Neural crest cell (in vitro differentiated cells): ENCODE results near the gene GOLGA1. TPM values are rescaled to one million over a fixed set of nuclear protein-coding genes. Genes with fewer than 3 reads are reported as not detected.
"Not testable (repeated sequence)": the region's sequence is repeated elsewhere in the genome, so short reads cannot be mapped to it uniquely, and the experiment has no call there.

Experiments used
- DNase-seq: peaks from one replicate; pipeline ENCODE4 v3.0.0; 2021; ENCODE audit warnings: low read depth, mixed read lengths, low spot score
- H3K27ac Mint-ChIP-seq: one replicate; pipeline ENCODE4 v1.8.0; 2021; ENCODE audit warnings: mild to moderate bottlenecking, mixed read lengths; ENCODE audit not compliant: unreplicated experiment
- H3K27me3 Mint-ChIP-seq: 2 replicates; pipeline ENCODE4 v1.8.0; 2021; ENCODE audit warnings: low read depth, mild to moderate bottlenecking, mixed read lengths
- H3K36me3 Mint-ChIP-seq: 2 replicates; pipeline ENCODE4 v1.8.0; 2021; ENCODE audit warnings: low read depth, mild to moderate bottlenecking, mixed read lengths
- H3K4me1 Mint-ChIP-seq: 2 replicates; pipeline ENCODE4 v1.8.0; 2021; ENCODE audit warnings: mixed read lengths
- H3K4me3 Mint-ChIP-seq: one replicate; pipeline ENCODE4 v1.8.0; 2021; ENCODE audit warnings: mild to moderate bottlenecking, mixed read lengths
- H3K9me3 Mint-ChIP-seq: 2 replicates; pipeline ENCODE4 v1.8.0; 2021; ENCODE audit warnings: mixed read lengths
- total RNA-seq: library from RNA; stranded (reverse); gene quantifications from 2 replicates; pipeline ENCODE4 v1.2.1, GENCODE V29; 2021
- TF ChIP-seq, protein P1 (sequence below): fragments of 200-600 bp; sonication (generic); conservative IDR thresholded peaks from 2 replicates; pipeline ENCODE4 v1.5.0; 2021; ENCODE audit warnings: antibody characterized with exemption, mild to moderate bottlenecking

GOLGA1 gene
- total RNA-seq, 1 donor from 2014 or later = 15.9 TPM

DNA sequence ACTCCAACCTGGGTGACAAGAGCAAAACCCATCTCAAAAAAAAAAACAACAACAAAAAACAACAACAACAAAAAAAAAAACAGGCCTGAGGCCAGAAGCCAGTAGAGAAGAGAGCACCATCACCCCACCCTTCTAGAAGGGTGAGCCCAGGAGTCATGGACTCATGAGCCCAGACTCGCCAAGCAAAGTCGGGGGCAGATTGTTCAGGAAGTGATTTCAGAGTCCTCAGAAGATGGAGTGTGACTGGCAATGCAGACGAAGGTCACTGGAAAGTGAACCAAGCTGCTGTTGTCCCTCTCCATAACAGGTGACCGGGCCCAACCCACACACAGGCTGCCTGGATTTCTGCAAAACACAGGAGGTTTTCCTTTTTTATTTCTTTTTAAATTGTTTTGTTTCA lies 96.6 kb downstream of the GOLGA1 start:
- no peaks in the 10 kb centered on the region for H3K9me3 Mint-ChIP-seq
- H3K27me3 Mint-ChIP-seq = no peaks in the 10 kb centered on the region
- H3K4me3 Mint-ChIP-seq = no peak overlapping the region
- no peak for DNase-seq
- no peaks in the 10 kb centered on the region for H3K4me1 Mint-ChIP-seq
- no peak overlapping the region for H3K27ac Mint-ChIP-seq
- H3K36me3 Mint-ChIP-seq = no peaks in the 10 kb centered on the region
- TF ChIP-seq, protein P1, sequence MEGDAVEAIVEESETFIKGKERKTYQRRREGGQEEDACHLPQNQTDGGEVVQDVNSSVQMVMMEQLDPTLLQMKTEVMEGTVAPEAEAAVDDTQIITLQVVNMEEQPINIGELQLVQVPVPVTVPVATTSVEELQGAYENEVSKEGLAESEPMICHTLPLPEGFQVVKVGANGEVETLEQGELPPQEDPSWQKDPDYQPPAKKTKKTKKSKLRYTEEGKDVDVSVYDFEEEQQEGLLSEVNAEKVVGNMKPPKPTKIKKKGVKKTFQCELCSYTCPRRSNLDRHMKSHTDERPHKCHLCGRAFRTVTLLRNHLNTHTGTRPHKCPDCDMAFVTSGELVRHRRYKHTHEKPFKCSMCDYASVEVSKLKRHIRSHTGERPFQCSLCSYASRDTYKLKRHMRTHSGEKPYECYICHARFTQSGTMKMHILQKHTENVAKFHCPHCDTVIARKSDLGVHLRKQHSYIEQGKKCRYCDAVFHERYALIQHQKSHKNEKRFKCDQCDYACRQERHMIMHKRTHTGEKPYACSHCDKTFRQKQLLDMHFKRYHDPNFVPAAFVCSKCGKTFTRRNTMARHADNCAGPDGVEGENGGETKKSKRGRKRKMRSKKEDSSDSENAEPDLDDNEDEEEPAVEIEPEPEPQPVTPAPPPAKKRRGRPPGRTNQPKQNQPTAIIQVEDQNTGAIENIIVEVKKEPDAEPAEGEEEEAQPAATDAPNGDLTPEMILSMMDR = no peak

- no peaks in the 10 kb centered on the region for H3K9me3 Mint-ChIP-seq
- H3K4me3 Mint-ChIP-seq = no peak overlapping the region
- no peaks in the 10 kb centered on the region for H3K4me1 Mint-ChIP-seq
- no peaks in the 10 kb centered on the region for H3K27me3 Mint-ChIP-seq
- H3K27ac Mint-ChIP-seq = no peak overlapping the region
- no peaks in the 10 kb centered on the region for H3K36me3 Mint-ChIP-seq
- DNase-seq = no peak
- TF ChIP-seq, protein P1 = no peak
These were observed 97.3 kb downstream of the GOLGA1 start for GRCh38 chr9:124843456-124844034.

DNA sequence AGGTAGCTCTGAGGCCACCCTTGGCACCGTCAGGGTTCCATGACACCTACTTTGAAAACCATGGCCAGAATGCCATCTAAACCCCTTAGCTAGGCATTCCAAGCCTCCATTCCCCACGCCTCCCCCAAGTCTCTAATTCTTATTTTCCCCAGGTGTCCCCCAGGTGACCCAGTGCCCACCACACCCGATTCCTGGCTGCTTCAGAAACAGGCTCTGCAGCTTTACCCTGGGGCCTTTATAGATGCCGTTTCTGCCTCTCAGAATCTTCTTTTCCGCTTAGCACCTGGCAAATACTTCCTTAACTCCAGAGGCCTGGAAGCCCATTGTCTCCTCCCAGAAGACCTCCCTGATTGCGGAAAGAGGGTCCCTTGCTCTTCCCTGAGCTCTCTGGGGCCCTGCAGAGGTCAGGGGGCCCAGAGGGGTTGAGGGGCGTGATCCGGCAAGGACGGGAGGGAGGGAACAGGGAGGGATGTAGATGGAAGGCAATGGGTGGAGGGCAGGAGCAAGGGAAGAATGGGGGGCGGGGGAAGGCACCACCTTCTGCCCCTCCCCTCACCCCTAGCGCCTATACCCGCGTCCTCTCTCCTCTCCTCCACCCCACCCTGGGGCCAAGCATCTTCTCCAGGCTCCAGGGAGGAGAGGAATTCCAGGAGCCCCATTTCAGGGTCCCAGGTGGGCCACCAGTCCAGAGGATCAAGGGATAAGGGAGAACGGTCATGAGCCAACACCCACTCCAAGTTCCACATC lies 99.6 kb downstream of the GOLGA1 start:
- H3K4me3 Mint-ChIP-seq = no peak overlapping the region
- H3K36me3 Mint-ChIP-seq = peaks cover 2% of the 10 kb centered on the region
- H3K27ac Mint-ChIP-seq = peak overlapping the region; percentile 90
- H3K9me3 Mint-ChIP-seq = no peaks in the 10 kb centered on the region
- no peaks in the 10 kb centered on the region for H3K27me3 Mint-ChIP-seq
- no peak for DNase-seq
- H3K4me1 Mint-ChIP-seq = peaks cover 3% of the 10 kb centered on the region
- TF ChIP-seq, protein P1 = no peak

DNA sequence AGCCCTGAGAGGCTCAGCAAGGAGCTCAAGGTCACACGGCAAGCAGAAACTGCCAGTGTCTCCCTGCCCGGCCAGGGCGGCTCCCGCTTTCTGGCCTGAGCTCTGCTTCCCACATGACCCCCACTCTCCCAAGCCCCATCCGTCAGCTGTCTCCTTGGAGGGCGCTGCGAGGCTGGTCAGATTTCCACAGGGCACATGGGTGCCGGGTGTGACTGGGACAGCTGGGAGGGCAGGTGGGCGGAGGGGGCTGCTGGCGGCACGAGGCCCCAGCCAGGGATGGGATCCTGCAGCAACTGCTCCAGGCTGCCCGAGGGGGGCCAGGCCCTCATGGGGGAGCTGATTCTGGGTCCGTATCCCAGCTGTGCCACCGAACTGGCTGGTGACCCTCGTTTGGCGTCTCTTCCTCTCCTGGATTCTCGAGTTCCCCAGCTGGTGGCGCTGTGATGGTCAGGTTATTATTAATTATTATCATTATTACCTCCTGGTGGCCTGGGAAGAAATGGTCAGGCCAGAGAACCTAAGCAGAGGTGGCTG lies 100.5 kb downstream of the GOLGA1 start:
- no peaks in the 10 kb centered on the region for H3K9me3 Mint-ChIP-seq
- TF ChIP-seq, protein P1 = peak; percentile 50
- DNase-seq = no peak
- no peaks in the 10 kb centered on the region for H3K27me3 Mint-ChIP-seq
- H3K27ac Mint-ChIP-seq = no peak overlapping the region
- H3K4me3 Mint-ChIP-seq = no peak overlapping the region
- peaks cover 2% of the 10 kb centered on the region for H3K36me3 Mint-ChIP-seq
- H3K4me1 Mint-ChIP-seq = peaks cover 3% of the 10 kb centered on the region

DNA sequence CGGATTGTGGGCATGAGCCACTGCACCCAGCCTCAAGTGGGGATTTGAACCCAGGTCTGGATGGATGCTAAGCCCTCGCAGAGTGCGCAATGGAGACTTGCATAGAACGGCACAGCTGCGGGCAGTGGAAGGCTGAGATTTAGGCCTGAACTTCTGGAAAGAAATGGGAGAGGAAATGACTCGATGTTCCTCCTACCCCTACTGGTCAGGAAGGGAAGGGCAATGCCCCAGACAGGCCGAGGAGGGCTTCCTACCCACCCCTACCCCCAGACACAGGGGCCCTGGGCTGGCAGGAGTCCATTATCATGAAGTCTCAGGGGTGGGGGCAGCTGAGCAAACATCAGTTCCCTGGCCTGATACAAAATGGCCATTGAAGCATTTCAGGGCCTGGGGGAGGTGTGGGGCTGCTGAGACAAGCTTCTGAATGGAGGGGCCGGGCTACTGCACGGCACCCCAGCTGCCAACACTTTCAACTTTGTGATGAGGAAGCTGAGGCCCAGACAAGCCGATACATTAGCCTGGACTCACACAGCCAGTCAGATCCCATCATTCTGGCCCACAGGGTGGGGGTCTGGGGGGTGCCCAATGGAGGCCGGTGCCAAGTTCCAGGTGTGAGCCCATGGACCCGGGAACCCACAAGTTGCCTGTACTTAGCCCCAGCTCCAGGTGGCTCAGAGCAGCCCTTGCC lies 101.1 kb downstream of the GOLGA1 start:
- Mint-ChIP-seq H3K4me3 (no peak overlapping the region), H3K27ac (no peak overlapping the region), H3K9me3 (no peaks in the 10 kb centered on the region), H3K4me1 (peaks cover 3% of the 10 kb centered on the region), H3K36me3 (peaks cover 2% of the 10 kb centered on the region), H3K27me3 (no peaks in the 10 kb centered on the region)
- TF ChIP-seq, protein P1 = peak; percentile 56
- DNase-seq = no peak

DNA sequence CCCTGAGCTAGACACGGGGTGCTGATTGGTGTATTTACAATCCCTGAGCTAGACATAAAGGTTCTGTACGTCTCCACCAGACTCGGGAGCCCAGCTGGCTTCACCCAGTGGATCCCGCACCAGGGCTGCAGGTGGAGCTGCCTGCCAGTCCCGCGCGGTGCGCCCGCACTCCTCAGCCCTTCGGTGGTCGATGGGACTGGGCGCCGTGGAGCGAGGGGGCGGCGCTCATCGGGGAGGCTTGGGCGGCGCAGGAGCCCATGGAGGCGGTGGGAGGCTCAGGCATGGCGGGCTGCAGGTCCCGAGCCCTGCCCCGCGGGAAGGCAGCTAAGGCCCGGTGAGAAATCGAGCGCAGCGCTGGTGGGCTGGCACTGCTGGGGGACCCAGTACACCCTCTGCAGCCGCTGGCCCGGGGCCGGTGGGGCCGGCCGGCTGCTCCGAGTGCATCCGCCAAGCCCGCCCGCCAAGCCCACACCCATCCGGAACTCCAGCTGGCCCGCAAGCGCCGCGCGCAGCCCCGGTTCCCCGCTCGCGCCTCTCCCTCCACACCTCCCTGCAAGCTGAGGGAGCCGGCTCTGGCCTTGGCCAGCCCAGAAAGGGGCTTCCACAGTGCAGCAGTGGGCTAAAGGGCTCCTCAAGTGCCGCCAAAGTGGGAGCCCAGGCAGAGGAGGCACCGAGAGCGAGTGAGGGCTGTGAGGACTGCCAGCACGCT lies 102.2 kb downstream of the GOLGA1 start:
- H3K27ac Mint-ChIP-seq, DNase-seq, H3K4me1 Mint-ChIP-seq, H3K27me3 Mint-ChIP-seq, H3K4me3 Mint-ChIP-seq, H3K9me3 Mint-ChIP-seq, H3K36me3 Mint-ChIP-seq: not testable (repeated sequence)

DNA sequence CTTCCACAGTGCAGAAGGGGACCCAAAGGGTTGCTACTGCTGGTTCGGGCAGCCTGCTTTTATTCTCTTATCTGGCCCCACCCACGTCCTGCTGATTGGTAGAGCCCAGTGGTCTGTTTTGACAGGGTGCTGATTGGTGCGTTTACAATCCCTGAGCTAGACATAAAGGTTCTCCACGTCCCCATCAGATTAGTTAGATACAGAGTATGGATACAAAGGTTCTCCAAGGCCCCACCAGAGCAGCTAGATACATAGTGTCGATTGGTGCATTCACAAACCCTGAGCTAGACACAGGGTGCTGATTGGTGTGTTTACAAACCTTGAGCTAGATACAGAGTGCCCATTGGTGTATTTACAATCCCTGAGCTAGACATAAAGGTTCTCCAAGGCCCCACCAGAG lies 102.8 kb downstream of the GOLGA1 start:
- H3K27ac Mint-ChIP-seq, H3K27me3 Mint-ChIP-seq, H3K36me3 Mint-ChIP-seq, H3K4me3 Mint-ChIP-seq, H3K9me3 Mint-ChIP-seq, DNase-seq, H3K4me1 Mint-ChIP-seq: not testable (repeated sequence)
